ENCODE data around the gene FLACC1. TPM values are rescaled to one million over a fixed set of nuclear protein-coding genes. Genes with fewer than 3 reads are reported as not detected.
"Not testable (repeated sequence)": the region's sequence is repeated elsewhere in the genome, so short reads cannot be mapped to it uniquely, and the experiment has no call there.

FLACC1 gene
- total RNA-seq, 1 donor = 1.3 TPM

- no peak overlapping the region for H3K4me3 ChIP-seq (ENCODE audit: low read depth, low read length)
- no peak for TF ChIP-seq CTCF (IDR thresholded peaks at IDR 0.05; ENCODE audit: insufficient read depth, low read depth, low read length)
- no peak for DNase-seq (ENCODE audit: low read depth)
These were observed 37.6 kb downstream of the FLACC1 start for GRCh38 chr2:201319511-201319910.

DNA sequence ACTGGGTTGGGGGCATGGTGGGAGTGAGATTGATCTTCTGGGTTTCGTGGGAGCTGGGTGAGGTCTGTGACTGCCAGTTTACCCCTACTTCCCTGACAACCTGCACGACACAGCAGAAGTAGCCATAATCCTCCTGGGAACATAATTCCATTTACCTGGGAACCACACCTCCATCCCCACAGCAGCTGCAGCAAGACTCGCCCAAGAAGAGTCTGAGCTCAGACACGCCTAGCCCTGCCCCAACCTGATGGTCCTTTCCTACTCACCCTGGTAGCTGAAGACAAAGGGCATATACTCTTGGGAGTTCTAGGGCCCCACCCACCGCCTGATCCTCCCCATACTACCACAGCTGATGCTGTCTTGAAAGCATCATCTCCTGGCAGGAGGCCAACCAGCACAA lies 43.8 kb downstream of the FLACC1 start:
- H3K4me3 ChIP-seq (ENCODE audit: low read depth, low read length) = no peak overlapping the region
- no peak for DNase-seq (ENCODE audit: low read depth)
- TF ChIP-seq CTCF (IDR thresholded peaks at IDR 0.05; ENCODE audit: insufficient read depth, low read depth, low read length) = no peak

- H3K4me3 ChIP-seq (ENCODE audit: low read depth, low read length) = no peak overlapping the region
- no peak for TF ChIP-seq CTCF (IDR thresholded peaks at IDR 0.05; ENCODE audit: insufficient read depth, low read depth, low read length)
- no peak for DNase-seq (ENCODE audit: low read depth)
These were observed 48.2 kb downstream of the FLACC1 start for GRCh38 chr2:201308914-201309313.

GRCh38 chr2:201307876-201308275 lies 49.3 kb downstream of the FLACC1 start:
- TF ChIP-seq CTCF (IDR thresholded peaks at IDR 0.05; ENCODE audit: insufficient read depth, low read depth, low read length) = no peak
- DNase-seq (ENCODE audit: low read depth) = no peak
- no peak overlapping the region for H3K4me3 ChIP-seq (ENCODE audit: low read depth, low read length)

- H3K4me3 ChIP-seq (ENCODE audit: low read depth, low read length); DNase-seq (ENCODE audit: low read depth): not testable (repeated sequence)
These were observed 57.2 kb downstream of the FLACC1 start for GRCh38 chr2:201299929-201300328.

DNA sequence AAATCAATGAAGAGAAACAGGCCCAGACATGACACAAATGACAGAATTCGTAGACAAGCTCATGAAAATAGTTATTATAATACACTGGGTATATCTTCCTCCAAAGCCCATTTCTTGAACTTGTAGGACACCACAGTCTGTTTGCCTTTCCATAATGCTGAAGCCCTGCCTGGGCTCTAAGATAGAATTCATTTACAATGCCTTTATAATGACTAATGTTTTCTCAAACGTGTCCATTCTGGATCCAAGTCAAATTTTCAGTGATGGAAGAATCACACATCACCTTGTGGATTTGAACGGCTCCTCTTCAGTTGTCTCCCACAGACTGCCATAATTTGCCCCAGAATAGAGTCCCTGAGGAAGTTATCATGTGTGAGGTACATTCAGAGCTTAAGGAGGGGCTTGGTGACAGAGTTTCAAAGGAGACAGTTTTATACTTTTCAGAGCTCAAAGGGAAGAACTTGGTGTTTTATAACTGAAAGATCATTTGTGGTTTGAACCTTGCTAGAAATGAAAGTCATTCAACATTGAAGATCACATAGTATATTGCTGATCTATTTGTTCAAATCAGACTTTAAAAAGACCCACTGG lies 58.6 kb downstream of the FLACC1 start:
- H3K4me3 ChIP-seq (ENCODE audit: low read depth, low read length) = no peak overlapping the region
- TF ChIP-seq CTCF (IDR thresholded peaks at IDR 0.05; ENCODE audit: insufficient read depth, low read depth, low read length) = no peak
- peak; percentile 4 for DNase-seq (ENCODE audit: low read depth)

GRCh38 chr2:201290457-201291148 lies 66.5 kb downstream of the FLACC1 start:
- DNase-seq (ENCODE audit: low read depth); H3K4me3 ChIP-seq (ENCODE audit: low read depth, low read length): not testable (repeated sequence)

- no peak overlapping the region for H3K4me3 ChIP-seq (ENCODE audit: low read depth, low read length)
- DNase-seq (ENCODE audit: low read depth) = no peak
- no peak for TF ChIP-seq CTCF (IDR thresholded peaks at IDR 0.05; ENCODE audit: insufficient read depth, low read depth, low read length)
These were observed 71.6 kb downstream of the FLACC1 start for GRCh38 chr2:201285499-201285898.
